ENCODE measurements around the gene SHISAL1.

SHISAL1 gene

DNA sequence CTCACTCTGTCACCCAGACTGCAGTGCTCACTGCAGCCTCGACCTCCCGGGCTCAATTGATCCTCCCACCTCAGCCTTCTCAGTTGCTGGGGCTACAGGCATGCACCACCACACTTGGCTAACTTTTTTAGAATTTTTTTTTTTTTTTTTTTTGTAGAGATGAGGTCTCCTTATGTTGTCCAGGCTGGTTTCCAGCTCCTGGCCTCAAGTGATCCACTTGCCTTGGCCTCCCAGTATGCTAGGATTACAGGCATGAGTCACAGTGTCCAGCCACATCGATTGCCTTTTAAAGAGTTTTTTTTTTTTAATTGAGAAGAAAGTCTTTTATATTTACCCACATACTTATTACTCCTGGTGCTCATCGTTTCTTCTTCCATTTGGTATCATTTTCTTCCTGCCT lies 102.0 kb downstream of the SHISAL1 start:
- Histone ChIP-seq H3K27me3 (ENCODE audit: control insufficient read depth, insufficient read depth, low read length) (no peaks in the 10 kb centered on the region; the same call in 1 of the 2 replicates), H3K4me1 (ENCODE audit: control insufficient read depth, insufficient read depth, low read length) (no peaks in the 10 kb centered on the region), H3K36me3 (ENCODE audit: control insufficient read depth, insufficient read depth, low read length) (no peaks in the 10 kb centered on the region), H3K9me3 (ENCODE audit: control insufficient read depth, insufficient read depth, low read length) (no peaks in the 10 kb centered on the region), H3K4me3 (ENCODE audit: low read depth, low read length) (no peak overlapping the region), H3K9ac (ENCODE audit: low read depth, low read length) (no peak overlapping the region), H3K27ac (ENCODE audit: low read depth, low read length) (no peak overlapping the region)

GRCh38 chr22:44209343-44209742 lies 103.4 kb downstream of the SHISAL1 start:
- Histone ChIP-seq H3K4me1 (ENCODE audit: control insufficient read depth, insufficient read depth, low read length) (no peaks in the 10 kb centered on the region), H3K9ac (ENCODE audit: low read depth, low read length) (no peak overlapping the region), H3K27ac (ENCODE audit: low read depth, low read length) (no peak overlapping the region), H3K27me3 (ENCODE audit: control insufficient read depth, insufficient read depth, low read length) (no peaks in the 10 kb centered on the region; the same call in 1 of the 2 replicates), H3K4me3 (ENCODE audit: low read depth, low read length) (no peak overlapping the region), H3K36me3 (ENCODE audit: control insufficient read depth, insufficient read depth, low read length) (no peaks in the 10 kb centered on the region), H3K9me3 (ENCODE audit: control insufficient read depth, insufficient read depth, low read length) (no peaks in the 10 kb centered on the region)

- Histone ChIP-seq H3K27me3 (ENCODE audit: control insufficient read depth, insufficient read depth, low read length) (no peaks in the 10 kb centered on the region; the same call in 1 of the 2 replicates), H3K4me1 (ENCODE audit: control insufficient read depth, insufficient read depth, low read length) (no peaks in the 10 kb centered on the region), H3K4me3 (ENCODE audit: low read depth, low read length) (no peak overlapping the region), H3K36me3 (ENCODE audit: control insufficient read depth, insufficient read depth, low read length) (no peaks in the 10 kb centered on the region), H3K27ac (ENCODE audit: low read depth, low read length) (no peak overlapping the region), H3K9ac (ENCODE audit: low read depth, low read length) (no peak overlapping the region), H3K9me3 (ENCODE audit: control insufficient read depth, insufficient read depth, low read length) (no peaks in the 10 kb centered on the region)
Observed at GRCh38 chr22:44207981-44208317, 104.8 kb downstream of the SHISAL1 start.

- H3K27me3 ChIP-seq (ENCODE audit: control insufficient read depth, insufficient read depth, low read length) = no peaks in the 10 kb centered on the region; the same call in 1 of the 2 replicates
- H3K27ac ChIP-seq (ENCODE audit: low read depth, low read length) = no peak overlapping the region
- no peaks in the 10 kb centered on the region for H3K9me3 ChIP-seq (ENCODE audit: control insufficient read depth, insufficient read depth, low read length)
- no peak overlapping the region for H3K4me3 ChIP-seq (ENCODE audit: low read depth, low read length)
- no peaks in the 10 kb centered on the region for H3K4me1 ChIP-seq (ENCODE audit: control insufficient read depth, insufficient read depth, low read length)
- no peak overlapping the region for H3K9ac ChIP-seq (ENCODE audit: low read depth, low read length)
- no peaks in the 10 kb centered on the region for H3K36me3 ChIP-seq (ENCODE audit: control insufficient read depth, insufficient read depth, low read length)
Observed at GRCh38 chr22:44207173-44207980, 105.4 kb downstream of the SHISAL1 start.

DNA sequence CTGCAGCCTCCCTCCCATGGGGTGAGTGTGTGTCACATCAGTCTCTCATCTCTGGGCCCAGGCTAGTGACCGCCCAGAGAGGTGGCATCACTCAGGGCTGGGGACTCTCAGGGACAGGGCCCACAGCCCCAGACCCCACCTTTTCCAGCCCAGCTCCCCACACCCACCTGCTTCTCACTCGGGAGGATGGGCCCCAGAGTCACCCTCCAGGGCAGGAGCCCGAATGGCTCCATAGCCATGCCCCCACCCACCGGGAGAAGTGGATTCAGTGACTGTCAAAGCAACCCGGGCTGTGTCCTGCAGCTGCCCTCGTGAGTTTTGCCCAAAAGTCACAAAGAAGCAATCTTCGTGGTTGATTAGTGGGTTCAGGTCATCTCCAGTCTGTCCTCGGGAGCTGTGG lies 106.1 kb downstream of the SHISAL1 start:
- no peaks in the 10 kb centered on the region for H3K4me1 ChIP-seq (ENCODE audit: control insufficient read depth, insufficient read depth, low read length)
- H3K9me3 ChIP-seq (ENCODE audit: control insufficient read depth, insufficient read depth, low read length) = no peaks in the 10 kb centered on the region
- H3K4me3 ChIP-seq (ENCODE audit: low read depth, low read length) = no peak overlapping the region
- no peaks in the 10 kb centered on the region for H3K36me3 ChIP-seq (ENCODE audit: control insufficient read depth, insufficient read depth, low read length)
- H3K9ac ChIP-seq (ENCODE audit: low read depth, low read length) = no peak overlapping the region
- no peaks in the 10 kb centered on the region for H3K27me3 ChIP-seq (ENCODE audit: control insufficient read depth, insufficient read depth, low read length)
- no peak overlapping the region for H3K27ac ChIP-seq (ENCODE audit: low read depth, low read length)

DNA sequence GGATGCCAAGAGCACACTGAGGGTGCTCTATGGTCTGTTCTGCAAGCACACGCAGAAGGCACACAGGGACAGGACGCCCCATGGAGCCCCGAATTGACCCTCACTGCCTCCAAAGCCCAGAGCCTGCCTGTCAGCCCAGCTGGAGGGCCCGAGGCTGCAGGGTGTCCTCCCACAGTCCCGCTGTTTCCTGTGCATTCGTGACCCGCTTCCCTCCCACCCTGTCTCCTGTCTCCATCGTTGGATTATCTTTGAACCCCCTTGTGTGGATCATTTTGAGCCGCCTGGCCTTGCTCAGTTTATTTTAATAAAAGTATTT lies 106.5 kb downstream of the SHISAL1 start:
- H3K27me3 ChIP-seq (ENCODE audit: control insufficient read depth, insufficient read depth, low read length) = no peaks in the 10 kb centered on the region
- no peak overlapping the region for H3K4me3 ChIP-seq (ENCODE audit: low read depth, low read length)
- no peak overlapping the region for H3K27ac ChIP-seq (ENCODE audit: low read depth, low read length)
- no peaks in the 10 kb centered on the region for H3K4me1 ChIP-seq (ENCODE audit: control insufficient read depth, insufficient read depth, low read length)
- no peaks in the 10 kb centered on the region for H3K9me3 ChIP-seq (ENCODE audit: control insufficient read depth, insufficient read depth, low read length)
- H3K9ac ChIP-seq (ENCODE audit: low read depth, low read length) = no peak overlapping the region
- no peaks in the 10 kb centered on the region for H3K36me3 ChIP-seq (ENCODE audit: control insufficient read depth, insufficient read depth, low read length)

GRCh38 chr22:44205516-44206329 lies 107.0 kb downstream of the SHISAL1 start:
- Histone ChIP-seq H3K36me3 (ENCODE audit: control insufficient read depth, insufficient read depth, low read length) (no peaks in the 10 kb centered on the region), H3K9me3 (ENCODE audit: control insufficient read depth, insufficient read depth, low read length) (no peaks in the 10 kb centered on the region), H3K27ac (ENCODE audit: low read depth, low read length) (no peak overlapping the region), H3K4me1 (ENCODE audit: control insufficient read depth, insufficient read depth, low read length) (no peaks in the 10 kb centered on the region), H3K9ac (ENCODE audit: low read depth, low read length) (no peak overlapping the region), H3K4me3 (ENCODE audit: low read depth, low read length) (no peak overlapping the region), H3K27me3 (ENCODE audit: control insufficient read depth, insufficient read depth, low read length) (no peaks in the 10 kb centered on the region)

DNA sequence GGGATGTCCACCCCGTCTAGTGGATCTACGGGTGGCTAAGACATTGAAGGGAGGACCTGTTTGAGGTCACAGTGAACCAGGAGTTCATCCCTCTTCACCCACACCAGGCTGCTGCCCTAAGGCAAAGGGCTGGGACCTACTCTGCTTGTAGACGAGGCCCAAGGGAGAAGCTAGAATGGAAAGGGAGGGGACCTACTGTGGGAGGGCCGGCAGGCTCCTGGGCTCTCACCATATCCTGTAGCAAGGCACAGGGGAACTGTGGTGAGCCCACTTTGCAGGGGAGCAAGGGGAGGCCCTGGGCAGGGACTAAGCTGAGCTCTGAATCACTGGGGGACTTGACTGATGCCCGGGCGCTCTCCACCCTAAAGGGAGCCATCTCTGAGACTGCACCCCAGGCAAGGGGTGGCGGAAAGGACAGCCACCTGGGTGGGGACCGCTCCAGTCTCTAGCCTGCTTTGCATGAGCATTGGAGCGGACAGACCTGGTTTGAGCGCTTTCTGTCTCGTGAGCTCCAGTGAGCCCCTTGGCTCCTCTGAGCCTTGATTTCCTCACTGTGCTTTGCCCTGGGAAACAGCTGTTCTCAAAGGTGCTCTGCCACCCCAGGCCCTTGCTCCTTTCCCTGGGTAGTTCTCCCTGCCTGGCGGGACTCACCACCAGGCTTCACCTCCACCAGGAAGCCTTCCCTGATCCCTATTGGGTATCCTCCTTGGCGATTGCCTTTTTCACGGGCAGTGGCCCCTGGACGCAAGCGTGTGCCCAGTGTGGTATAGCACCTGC lies 107.8 kb downstream of the SHISAL1 start:
- Histone ChIP-seq H3K9me3 (ENCODE audit: control insufficient read depth, insufficient read depth, low read length) (no peaks in the 10 kb centered on the region), H3K27ac (ENCODE audit: low read depth, low read length) (no peak overlapping the region), H3K36me3 (ENCODE audit: control insufficient read depth, insufficient read depth, low read length) (no peaks in the 10 kb centered on the region), H3K9ac (ENCODE audit: low read depth, low read length) (no peak overlapping the region), H3K4me3 (ENCODE audit: low read depth, low read length) (no peak overlapping the region), H3K4me1 (ENCODE audit: control insufficient read depth, insufficient read depth, low read length) (no peaks in the 10 kb centered on the region), H3K27me3 (ENCODE audit: control insufficient read depth, insufficient read depth, low read length) (no peaks in the 10 kb centered on the region)

DNA sequence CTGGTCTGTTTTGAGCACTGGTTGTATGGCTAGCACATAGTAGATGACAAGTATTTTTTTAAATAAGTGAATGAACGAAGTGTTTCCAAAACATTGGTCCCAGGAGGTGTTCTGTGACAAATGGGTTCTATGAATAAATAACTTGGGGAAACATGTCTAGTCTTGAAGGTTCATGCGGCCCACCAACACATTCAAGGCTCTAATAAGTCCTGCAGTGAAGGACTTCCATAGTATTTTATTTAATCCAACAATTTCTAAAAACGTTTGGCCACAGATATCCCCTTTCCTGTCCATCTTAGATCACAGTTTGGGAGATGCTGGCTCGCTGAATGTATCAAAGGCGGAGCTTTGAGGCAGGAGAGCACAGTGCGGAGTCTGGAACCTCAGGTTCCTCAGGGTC lies 109.5 kb downstream of the SHISAL1 start:
- no peak overlapping the region for H3K4me3 ChIP-seq (ENCODE audit: low read depth, low read length)
- no peaks in the 10 kb centered on the region for H3K27me3 ChIP-seq (ENCODE audit: control insufficient read depth, insufficient read depth, low read length)
- no peak overlapping the region for H3K27ac ChIP-seq (ENCODE audit: low read depth, low read length)
- no peaks in the 10 kb centered on the region for H3K4me1 ChIP-seq (ENCODE audit: control insufficient read depth, insufficient read depth, low read length)
- no peaks in the 10 kb centered on the region for H3K9me3 ChIP-seq (ENCODE audit: control insufficient read depth, insufficient read depth, low read length)
- no peak overlapping the region for H3K9ac ChIP-seq (ENCODE audit: low read depth, low read length)
- no peaks in the 10 kb centered on the region for H3K36me3 ChIP-seq (ENCODE audit: control insufficient read depth, insufficient read depth, low read length)

DNA sequence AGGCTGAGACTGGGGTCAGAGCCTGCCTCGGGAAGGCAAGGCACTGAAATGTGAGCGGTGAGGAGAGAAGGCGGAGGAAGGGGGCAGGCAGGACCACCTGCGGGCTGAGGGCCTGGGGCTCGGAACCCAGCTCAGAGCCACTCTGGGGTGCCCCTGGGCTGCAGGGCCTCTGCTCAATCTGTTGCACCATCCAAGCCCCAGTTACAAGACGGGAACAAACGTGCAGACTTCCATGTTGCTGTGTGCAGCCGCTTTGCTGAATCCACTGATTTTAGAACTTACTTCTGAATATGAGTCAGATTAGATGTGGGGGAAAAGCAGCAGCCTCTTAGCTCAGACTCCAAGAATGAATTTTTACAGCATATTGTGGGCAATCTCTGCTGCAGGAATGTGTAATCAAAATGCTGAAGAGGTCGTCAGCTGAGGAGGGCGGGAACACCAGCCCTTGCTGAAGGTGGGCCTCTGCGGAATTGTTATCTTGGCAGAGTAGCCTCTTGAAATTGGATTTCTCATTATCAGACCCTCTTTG lies 110.4 kb downstream of the SHISAL1 start:
- H3K9ac ChIP-seq (ENCODE audit: low read depth, low read length) = no peak overlapping the region
- no peaks in the 10 kb centered on the region for H3K4me1 ChIP-seq (ENCODE audit: control insufficient read depth, insufficient read depth, low read length)
- H3K9me3 ChIP-seq (ENCODE audit: control insufficient read depth, insufficient read depth, low read length) = no peaks in the 10 kb centered on the region
- no peaks in the 10 kb centered on the region for H3K27me3 ChIP-seq (ENCODE audit: control insufficient read depth, insufficient read depth, low read length)
- no peaks in the 10 kb centered on the region for H3K36me3 ChIP-seq (ENCODE audit: control insufficient read depth, insufficient read depth, low read length)
- no peak overlapping the region for H3K27ac ChIP-seq (ENCODE audit: low read depth, low read length)
- no peak overlapping the region for H3K4me3 ChIP-seq (ENCODE audit: low read depth, low read length)

Data from HUES48 (cell line).